ENCODE measurements around the gene PRM1.
"Not testable (repeated sequence)": the region's sequence is repeated elsewhere in the genome, so short reads cannot be mapped to it uniquely, and the experiment has no call there.

The PRM1 gene

GRCh38 chr16:11314309-11314894 is 33.3 kb upstream of the PRM1 start:
- no peak for DNase-seq (ENCODE audit: low read depth in 3 of 3)

- DNase-seq (ENCODE audit: low read depth in 3 of 3), result no peak
Measured at GRCh38 chr16:11313493-11314308, 32.6 kb upstream of the PRM1 start.

- DNase-seq (ENCODE audit: low read depth in 3 of 3), result no peak
Measured at GRCh38 chr16:11312718-11313492, 31.8 kb upstream of the PRM1 start.

- DNase-seq (ENCODE audit: low read depth in 3 of 3), result no peak
Measured at GRCh38 chr16:11310997-11311561, 29.9 kb upstream of the PRM1 start.

GRCh38 chr16:11310634-11310977 is 29.5 kb upstream of the PRM1 start:
- DNase-seq (ENCODE audit: low read depth in 3 of 3), result no peak

- DNase-seq (ENCODE audit: low read depth in 3 of 3), result no peak
Measured at GRCh38 chr16:11309895-11310633, 28.9 kb upstream of the PRM1 start.

GRCh38 chr16:11308493-11309283 is 27.6 kb upstream of the PRM1 start:
- no peak for DNase-seq (ENCODE audit: low read depth in 3 of 3)

GRCh38 chr16:11307639-11308492 is 26.7 kb upstream of the PRM1 start:
- DNase-seq (ENCODE audit: low read depth in 3 of 3), result no peak

GRCh38 chr16:11306997-11307638 is 26.0 kb upstream of the PRM1 start:
- DNase-seq (ENCODE audit: low read depth in 3 of 3), result no peak

- no peak for DNase-seq (ENCODE audit: low read depth in 3 of 3)
Measured at GRCh38 chr16:11306381-11306780, 25.3 kb upstream of the PRM1 start.

GRCh38 chr16:11303405-11304138 is 22.4 kb upstream of the PRM1 start:
- no peak for DNase-seq (ENCODE audit: low read depth in 3 of 3)

GRCh38 chr16:11302977-11303376 is 21.8 kb upstream of the PRM1 start:
- no peak for DNase-seq (ENCODE audit: low read depth in 3 of 3)

GRCh38 chr16:11301645-11302501 is 20.7 kb upstream of the PRM1 start:
- DNase-seq (ENCODE audit: low read depth in 3 of 3), result no peak

GRCh38 chr16:11300560-11300892 is 19.4 kb upstream of the PRM1 start:
- DNase-seq (ENCODE audit: low read depth in 3 of 3), result no peak

- no peak for DNase-seq (ENCODE audit: low read depth in 3 of 3)
Measured at GRCh38 chr16:11299865-11300559, 18.9 kb upstream of the PRM1 start.

- DNase-seq (ENCODE audit: low read depth in 3 of 3), result not testable (repeated sequence)
Measured at GRCh38 chr16:11298950-11299547, 17.9 kb upstream of the PRM1 start.
